Activated gamma-delta T cell (primary cell): ENCODE results near the gene MFNG.
"Not testable (repeated sequence)": the region's sequence is repeated elsewhere in the genome, so short reads cannot be mapped to it uniquely, and the experiment has no call there.

Experiments
- DNase-seq: peaks from one replicate; lab custom pipeline; 2025; lab: John Stamatoyannopoulos, UW
- total RNA-seq, 2 donors: gene quantifications; one replicate each; lab custom pipeline; 2026; lab: John Stamatoyannopoulos, UW

The MFNG gene
- total RNA-seq = 163 to 185 reads per million in 2 donors

GRCh38 chr22:37486224-37486845 is at the start of gene MFNG:
Gene MFNG (minus strand): TSS chr22:37486384. CDS start chr22:37486177, 207 bp downstream.
- DNase-seq = peak; percentile 59

GRCh38 chr22:37535159-37535558 is 49.0 kb upstream of the MFNG start:
- DNase-seq = no peak

GRCh38 chr22:37534445-37534844 is 48.3 kb upstream of the MFNG start:
- DNase-seq = no peak

GRCh38 chr22:37533995-37534394 is 47.8 kb upstream of the MFNG start:
- DNase-seq = no peak

- DNase-seq = no peak
Measured at GRCh38 chr22:37529652-37530345, 43.6 kb upstream of the MFNG start.

GRCh38 chr22:37527952-37528351 is 41.8 kb upstream of the MFNG start:
- not testable (repeated sequence) for DNase-seq

- not testable (repeated sequence) for DNase-seq
Measured at GRCh38 chr22:37527081-37527752, 41.0 kb upstream of the MFNG start.

- DNase-seq = no peak
Measured at GRCh38 chr22:37526376-37526775, 40.2 kb upstream of the MFNG start.

- DNase-seq = no peak
Measured at GRCh38 chr22:37525746-37526350, 39.7 kb upstream of the MFNG start.

- no peak for DNase-seq
Measured at GRCh38 chr22:37525073-37525745, 39.0 kb upstream of the MFNG start.

GRCh38 chr22:37522482-37522881 is 36.3 kb upstream of the MFNG start:
- no peak for DNase-seq

- DNase-seq = no peak
Measured at GRCh38 chr22:37521236-37521739, 35.1 kb upstream of the MFNG start.

GRCh38 chr22:37520776-37521191 is 34.6 kb upstream of the MFNG start:
- no peak for DNase-seq

GRCh38 chr22:37519268-37520195 is 33.3 kb upstream of the MFNG start, which contains the start of gene CARD10:
Gene CARD10 (minus strand): TSS chr22:37519415. CDS start chr22:37519200, 215 bp downstream.
- no peak for DNase-seq

- DNase-seq = no peak
Measured at GRCh38 chr22:37518509-37519267, 32.5 kb upstream of the MFNG start.

- DNase-seq = no peak
Measured at GRCh38 chr22:37517826-37518450, 31.8 kb upstream of the MFNG start.

- DNase-seq = no peak
Measured at GRCh38 chr22:37516456-37516855, 30.3 kb upstream of the MFNG start.

- no peak for DNase-seq
Measured at GRCh38 chr22:37515901-37516300, 29.7 kb upstream of the MFNG start.

GRCh38 chr22:37514526-37515051 is 28.4 kb upstream of the MFNG start:
- DNase-seq = no peak
